ENCODE results near the gene GOT1.

- TF ChIP-seq, protein P1, sequence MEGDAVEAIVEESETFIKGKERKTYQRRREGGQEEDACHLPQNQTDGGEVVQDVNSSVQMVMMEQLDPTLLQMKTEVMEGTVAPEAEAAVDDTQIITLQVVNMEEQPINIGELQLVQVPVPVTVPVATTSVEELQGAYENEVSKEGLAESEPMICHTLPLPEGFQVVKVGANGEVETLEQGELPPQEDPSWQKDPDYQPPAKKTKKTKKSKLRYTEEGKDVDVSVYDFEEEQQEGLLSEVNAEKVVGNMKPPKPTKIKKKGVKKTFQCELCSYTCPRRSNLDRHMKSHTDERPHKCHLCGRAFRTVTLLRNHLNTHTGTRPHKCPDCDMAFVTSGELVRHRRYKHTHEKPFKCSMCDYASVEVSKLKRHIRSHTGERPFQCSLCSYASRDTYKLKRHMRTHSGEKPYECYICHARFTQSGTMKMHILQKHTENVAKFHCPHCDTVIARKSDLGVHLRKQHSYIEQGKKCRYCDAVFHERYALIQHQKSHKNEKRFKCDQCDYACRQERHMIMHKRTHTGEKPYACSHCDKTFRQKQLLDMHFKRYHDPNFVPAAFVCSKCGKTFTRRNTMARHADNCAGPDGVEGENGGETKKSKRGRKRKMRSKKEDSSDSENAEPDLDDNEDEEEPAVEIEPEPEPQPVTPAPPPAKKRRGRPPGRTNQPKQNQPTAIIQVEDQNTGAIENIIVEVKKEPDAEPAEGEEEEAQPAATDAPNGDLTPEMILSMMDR (conservative IDR thresholded peaks at IDR 0.05; ENCODE audit: low read depth, low read length), result no peak
- no peak for TF ChIP-seq EZH2 (IDR thresholded peaks at IDR 0.05; ENCODE audit: low read length, unreplicated experiment)
- no peak for TF ChIP-seq EZH2phosphoT487 (IDR thresholded peaks at IDR 0.05; ENCODE audit: borderline replicate concordance, low read length)
Measured at GRCh38 chr10:99374972-99375371, 55.5 kb downstream of the GOT1 start.
